Activated CD8-positive, alpha-beta memory T cell treated with anti-CD3 and anti-CD28 coated beads for 24 hours (primary cell): ENCODE data around the gene ROGDI.

Source experiments
- DNase-seq: peaks from one replicate; pipeline ENCODE4 v3.0.0-alpha.2; 2020

ROGDI gene, protein sequence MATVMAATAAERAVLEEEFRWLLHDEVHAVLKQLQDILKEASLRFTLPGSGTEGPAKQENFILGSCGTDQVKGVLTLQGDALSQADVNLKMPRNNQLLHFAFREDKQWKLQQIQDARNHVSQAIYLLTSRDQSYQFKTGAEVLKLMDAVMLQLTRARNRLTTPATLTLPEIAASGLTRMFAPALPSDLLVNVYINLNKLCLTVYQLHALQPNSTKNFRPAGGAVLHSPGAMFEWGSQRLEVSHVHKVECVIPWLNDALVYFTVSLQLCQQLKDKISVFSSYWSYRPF

DNA sequence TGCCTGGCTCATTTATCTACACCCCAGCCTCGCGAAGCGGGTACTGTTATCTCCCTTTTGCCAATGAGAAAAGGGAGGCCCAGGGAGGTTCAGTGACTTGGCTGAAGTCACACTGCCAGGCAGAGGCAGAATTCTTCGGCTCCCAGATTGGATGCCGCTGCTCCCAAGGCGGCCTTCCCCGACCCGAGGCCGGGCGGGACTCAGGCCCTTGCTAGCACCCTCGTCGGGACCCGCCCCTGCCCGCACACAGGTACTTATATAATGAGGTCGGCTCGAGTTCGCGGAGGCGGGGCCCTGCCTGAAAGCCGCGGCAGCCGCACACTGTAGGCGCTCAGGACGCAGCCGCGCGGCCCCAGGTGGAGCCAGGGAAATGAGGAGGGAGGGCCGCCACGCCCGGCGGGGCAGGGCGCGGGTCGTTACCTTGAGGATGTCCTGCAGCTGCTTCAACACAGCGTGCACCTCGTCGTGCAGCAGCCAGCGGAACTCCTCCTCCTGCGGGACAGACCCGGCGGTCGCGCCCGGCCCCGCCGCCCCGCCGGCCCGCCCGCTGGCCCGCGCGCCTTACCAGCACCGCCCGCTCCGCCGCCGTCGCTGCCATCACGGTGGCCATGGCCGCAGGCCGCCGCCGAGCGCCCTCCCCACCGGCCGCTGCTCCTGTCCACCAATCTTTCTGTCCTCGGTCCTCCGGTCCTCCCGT lies at the start of gene ROGDI:
Gene ROGDI (minus strand): TSS at position 672 of the 697 bp plus-strand sequence. CDS start 62 bp downstream, at position 610.
- peak; percentile 87 for DNase-seq

DNA sequence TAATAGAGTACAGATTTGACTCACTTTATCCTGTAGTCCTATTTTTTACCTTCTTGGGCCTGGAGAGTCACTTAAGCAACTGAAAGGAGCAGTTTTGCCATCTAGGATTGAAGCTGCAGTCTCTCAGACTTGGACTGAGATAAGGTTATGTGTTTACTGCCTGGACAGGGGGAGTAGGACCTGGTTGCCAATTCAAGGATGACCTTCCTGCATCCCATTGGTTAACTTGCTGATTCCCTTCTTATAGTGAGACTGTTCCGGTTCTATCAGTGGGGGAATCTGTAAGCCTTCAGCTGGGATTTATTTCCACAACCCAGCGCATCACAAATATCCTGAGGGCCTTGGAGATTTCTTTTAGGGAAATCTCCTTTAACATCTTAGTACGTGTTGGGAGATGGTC lies 47.8 kb upstream of the ROGDI start:
- no peak for DNase-seq

DNA sequence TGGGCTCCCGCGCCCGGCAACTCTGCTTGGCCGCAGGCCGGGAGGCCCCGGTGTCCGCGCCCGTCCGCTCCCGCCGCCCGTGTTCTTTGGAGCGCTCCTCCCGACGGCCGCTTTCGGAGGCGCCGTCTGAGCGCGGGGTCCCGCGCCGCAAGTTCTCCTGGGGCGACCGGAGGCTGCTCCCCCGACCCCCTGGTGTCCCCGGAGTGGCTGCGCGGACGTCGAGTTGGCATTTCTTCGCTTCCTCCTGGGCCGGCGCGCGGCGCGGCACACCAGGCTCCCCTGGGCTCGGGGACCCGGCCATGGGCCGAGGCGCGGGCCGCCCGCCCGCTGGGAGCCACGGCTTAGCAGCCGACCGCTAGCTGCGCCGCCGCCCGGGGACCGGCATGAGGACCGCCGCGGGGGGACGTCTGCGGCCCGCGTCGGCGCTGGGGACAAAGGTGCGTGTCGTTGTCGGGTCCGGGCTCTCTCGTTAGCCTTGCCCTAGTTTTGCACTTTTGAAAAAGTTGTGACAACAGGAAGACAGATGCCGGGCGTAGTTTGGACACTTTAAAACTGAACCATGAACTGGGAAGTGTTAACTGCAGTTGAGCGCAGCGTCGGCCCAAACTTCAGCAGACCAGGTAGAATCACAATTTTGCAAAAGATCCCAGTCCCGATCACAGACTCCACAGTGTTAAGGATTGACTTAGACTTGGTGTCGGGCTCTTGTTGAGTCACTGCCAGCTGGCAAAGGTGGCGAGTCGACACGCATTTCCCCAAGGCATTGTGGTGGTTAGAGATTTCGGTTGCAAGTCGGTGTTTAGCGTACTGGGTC lies 45.5 kb upstream of the ROGDI start:
- DNase-seq, result no peak

DNA sequence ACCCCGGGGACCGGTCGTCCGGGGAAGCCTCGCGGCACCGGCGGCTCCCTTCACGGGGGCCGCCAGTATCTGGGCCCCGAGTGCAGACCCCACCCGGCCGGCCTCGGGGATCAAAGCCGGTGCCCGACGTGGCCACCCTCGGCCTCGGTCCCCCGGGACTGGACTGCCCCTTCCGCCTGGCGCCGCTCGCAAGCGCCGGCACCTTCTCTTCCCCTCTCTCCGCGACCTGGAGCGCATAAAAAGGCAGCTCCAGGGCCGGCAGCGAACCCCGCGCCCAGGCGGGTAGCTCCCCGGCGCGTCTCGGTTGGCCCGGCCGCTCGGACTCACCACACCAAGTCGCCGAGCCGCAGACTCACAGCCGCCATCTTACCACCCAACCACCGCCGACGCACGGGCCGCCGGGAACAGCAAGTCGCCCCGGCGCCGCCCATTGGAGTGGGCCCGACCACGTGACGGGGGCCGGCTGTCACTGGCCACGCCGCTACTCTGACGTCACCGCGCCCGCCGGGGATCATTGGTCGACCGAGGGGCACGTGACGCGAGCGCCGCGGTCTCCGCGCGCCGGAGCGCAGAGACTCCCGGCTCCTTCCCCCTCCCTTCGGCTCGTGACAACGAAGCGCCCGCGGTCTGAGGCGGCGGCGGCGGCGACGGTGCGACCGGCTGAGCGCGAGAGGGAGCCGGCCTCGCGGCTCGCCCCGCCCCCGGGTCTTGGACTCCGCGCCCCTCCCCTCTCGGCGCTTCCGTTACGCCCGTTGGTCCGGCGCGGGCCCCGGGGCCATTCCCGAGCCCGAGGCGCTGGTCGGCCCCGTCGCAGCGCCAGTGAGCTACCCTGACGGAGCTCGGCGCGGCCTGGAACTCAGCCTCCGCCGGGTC lies 44.7 kb upstream of the ROGDI start, which contains the start of the genes GLYR1 and UBN1:
Gene GLYR1 (minus strand): TSS at position 388 of the 873 bp plus-strand sequence. CDS start 23 bp downstream, at position 365.
Gene UBN1 (plus strand): TSS at position 581 of the 873 bp plus-strand sequence. CDS start 5,437 bp downstream, outside the sequence.
- peak; percentile 100 for DNase-seq

DNA sequence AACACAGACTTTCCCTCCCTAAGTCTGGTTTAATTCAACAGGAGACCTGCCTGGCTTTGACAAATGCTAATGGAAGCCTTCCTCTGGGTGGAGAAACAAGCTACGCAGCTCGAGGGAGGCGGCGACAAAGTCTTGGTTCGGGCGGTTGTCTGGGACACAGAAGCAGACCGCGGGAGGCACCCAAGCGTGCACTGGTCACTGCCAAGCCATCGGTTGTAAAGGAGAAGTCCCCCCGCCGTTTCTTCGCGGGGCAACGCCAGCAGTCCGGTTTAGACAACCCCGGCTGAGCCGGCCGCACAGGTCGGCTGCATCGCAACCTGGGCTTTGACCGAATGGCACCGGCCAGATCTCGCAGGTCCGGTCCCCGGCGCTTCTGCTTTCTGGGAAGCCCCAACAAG lies 44.1 kb upstream of the ROGDI start:
- no peak for DNase-seq

DNA sequence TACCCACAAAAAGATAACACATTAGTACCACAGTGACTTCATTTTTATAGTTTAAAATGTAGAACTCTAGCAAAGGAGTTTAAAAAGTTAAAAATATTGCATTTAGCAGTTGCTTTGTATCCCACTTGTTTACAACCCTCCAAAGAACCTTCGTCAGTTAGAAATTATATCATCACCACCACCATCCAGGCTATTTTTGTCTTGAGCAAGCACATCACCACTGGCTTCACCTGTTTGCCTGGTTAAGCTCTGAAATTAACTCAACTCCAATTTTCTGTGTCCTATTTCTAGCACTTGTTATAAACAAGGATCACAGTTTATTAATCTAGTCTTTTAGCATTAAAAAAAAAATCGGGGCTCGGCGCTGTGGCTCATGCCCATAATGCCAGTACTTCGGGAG lies 38.6 kb upstream of the ROGDI start:
- DNase-seq, result no peak

DNA sequence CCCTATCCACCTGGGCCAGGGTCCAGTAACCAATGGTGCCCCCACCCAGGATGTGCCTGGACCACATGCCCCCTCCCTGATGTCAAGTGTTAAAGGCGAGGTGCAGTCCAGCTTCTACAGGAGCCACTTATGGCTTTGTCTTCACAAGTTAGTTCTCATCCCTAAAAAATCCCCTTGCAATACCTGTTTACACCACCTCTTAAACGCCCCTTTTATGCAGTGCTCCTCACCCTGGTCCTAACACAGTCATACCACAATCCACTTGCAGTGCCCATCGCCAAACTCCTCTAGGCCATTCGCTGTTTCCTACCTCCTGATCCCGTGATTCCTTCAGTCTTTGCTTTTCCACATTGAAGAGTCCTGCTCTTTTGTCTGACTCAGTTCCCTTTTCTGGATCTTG lies 37.5 kb upstream of the ROGDI start:
- DNase-seq, result no peak

DNA sequence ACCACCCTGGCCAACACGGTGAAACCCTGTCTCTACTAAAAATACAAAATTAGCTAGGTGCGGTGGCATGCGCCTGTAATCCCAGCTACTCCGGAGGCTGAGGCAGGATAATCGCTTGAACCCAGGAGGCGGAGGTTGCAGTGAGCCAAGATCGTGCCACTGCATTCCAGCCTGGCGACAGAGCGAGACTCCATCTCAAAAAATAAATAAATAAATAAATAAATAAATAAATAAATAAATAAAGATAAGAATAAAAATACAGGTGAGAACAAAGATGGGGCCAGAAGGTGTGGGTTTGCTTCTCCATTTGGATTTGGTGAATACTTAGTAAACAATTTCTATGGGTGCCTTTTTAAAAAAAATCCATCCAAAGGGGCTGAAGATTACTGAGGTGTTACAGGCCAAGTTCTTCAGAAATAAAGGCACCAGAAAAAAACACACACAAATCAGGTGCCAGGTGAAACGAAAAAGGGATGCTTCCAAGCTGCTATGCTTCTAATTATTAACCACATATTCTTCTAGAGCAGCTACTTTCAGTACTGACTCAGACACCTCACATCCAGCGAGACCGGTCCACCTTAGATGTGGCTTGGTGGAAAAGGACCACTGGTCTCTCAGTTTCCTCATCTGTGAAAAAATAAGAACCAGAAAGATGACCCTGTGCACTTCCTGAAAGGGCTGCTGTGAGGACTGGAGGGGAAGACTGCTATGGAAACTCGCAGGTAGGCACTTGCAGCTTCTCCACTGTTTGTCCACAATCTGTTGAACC lies 35.5 kb upstream of the ROGDI start:
- no peak for DNase-seq

DNA sequence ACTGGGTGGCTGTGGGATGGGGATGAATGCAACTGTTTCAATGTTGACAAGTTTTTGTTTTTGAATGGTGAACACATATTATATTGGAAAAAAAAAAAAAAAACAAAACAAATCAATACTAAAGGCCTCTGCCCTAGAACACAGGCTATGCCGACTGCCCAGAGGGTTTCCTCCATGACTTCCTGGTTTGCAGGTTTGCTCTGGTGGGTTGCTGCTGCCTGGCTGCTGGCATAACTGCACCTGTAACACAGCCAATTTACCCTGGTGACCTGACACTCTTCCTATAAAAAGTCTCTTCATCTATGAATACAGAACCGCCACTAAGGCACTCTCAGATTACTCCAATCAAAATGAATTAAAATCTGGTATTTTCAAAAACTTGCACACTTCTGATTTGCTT lies 34.3 kb upstream of the ROGDI start:
- no peak for DNase-seq

DNA sequence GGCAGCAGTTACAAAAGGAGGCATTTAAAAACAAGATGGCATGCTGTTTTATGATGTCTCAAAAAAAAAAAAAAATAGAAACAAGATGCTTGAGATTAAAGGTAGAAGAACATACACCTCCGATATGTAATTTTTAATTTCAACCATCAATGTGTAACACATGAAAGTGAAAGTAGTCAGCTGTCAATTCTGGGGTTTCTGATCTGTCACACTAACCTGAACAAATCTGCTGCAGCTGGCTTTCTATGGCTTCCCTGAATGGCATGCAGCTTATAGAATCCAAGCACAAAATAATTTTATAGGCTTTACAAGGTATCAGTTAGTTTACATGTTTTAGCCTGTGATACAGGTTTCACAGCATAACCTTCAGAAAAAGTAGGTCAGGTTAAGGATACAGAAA lies 31.2 kb upstream of the ROGDI start:
- no peak for DNase-seq

DNA sequence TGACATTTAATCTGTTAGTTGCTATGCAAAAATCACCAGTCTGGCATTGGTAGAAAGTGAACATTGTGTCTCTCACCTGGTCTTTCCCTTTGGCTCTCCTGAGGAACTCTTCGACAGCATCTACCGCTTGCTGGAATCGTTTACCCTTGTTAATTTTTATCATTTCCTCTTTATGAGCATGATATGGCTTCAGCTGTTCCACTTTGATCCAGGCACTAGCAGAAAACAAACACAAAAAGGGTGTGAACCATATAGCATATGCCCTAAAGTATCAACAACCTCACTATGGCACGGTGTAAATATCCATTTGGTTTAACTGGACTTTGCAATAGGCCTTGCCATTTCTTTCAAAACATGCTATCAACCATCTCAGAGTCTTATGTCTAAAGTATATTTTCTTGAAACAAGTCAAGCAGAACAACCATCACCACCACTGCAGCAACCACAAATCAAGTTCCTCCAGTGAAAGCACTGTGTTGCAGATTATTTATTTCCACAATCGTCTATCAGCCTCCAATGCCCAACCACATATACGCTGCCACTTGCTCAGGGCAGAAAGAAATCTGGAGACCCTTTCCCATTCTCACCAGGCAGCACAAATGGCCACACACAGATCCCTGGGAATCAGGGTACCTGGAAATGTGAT lies 30.4 kb upstream of the ROGDI start:
- no peak for DNase-seq

DNA sequence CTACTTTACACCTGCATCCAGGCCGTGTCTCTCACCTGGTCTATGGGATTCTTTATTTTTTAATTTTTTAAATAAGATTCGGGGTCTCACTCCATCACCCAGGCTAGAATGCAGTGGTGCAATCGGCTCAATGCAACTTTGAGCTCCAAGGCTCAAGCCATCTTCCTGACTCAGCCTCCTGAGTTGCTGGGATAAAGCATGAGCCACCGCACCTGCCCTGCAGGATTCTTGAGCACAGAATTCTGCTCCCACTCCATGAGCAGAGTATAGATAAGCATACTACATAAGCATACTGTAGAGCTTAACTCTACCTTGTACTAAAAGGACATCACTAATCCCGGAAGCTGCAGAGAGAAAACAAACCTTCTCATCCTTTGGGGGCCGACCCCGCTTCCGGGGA lies 29.2 kb upstream of the ROGDI start:
- no peak for DNase-seq

DNA sequence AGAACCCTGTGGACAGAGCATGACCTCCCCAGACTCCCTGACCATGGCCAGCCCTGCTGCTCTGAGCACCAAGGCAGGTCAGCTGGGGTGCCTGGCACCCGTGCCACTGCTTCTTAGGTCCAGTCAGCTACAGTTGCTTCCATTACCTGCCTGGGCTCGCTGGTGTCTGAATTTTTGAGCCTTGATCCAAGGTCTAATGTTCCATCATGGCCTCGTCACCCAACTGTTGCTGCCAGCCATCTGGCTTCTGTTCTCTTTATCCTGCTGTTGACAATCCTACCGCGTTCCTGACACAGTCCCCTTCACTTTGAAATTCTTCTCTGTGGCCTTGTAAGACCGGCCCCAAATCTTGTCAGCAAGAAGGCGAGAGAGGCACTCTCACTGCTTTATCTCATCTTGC lies 28.0 kb upstream of the ROGDI start:
- no peak for DNase-seq

DNA sequence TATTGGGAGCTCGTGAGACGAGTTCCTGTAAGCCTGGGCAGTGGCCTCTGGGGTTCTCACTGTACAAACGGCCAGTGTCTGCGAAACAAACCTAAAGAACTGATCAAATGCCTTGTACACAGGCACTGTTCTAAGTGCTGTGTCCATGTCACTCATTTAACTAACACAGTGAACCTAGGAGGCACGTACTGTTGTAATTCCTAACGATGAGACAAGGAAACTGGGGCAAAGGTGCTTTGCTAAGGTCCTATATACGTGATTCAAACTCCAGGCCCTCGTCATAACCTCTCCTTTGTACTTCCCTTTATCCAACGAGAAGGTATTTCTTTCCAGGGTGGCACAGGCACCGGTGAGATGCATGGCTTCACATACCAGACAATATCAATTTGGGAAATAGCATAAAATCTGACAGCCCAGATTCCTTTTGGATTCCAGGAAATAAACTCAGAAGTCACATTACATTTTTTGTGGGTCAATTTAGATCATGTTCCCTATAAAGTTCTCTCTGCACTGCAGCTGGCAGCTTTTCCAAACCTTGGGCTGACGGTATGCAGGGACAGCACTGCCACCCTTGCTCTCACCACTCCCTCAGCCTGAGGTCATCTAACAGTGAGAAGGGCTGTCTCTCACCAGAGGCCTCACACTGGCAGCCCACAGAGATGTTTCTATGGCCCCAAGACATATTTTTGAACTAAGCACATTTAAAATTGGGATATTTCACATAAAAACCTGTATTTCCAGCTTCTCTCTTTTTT lies 26.3 kb upstream of the ROGDI start:
- DNase-seq, result no peak

DNA sequence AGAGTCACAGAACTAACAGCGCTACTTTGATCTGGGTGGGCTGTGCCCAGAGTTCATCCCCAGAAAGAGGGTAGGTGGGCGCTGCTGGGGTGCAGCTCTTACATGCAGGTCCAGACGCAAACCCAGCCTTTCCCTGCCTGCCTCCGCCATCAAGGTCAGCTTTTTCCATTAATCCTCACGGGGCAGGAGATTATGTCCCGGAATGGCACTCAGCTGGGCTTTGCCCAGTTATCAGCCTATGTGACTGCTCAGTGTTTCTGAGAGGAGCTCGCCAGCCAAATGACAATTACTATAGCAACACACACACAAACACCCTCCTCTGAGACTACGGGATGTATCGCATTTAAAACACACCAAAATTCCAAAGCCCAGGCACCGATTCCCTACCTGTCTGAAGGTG lies 24.5 kb upstream of the ROGDI start:
- no peak for DNase-seq

DNA sequence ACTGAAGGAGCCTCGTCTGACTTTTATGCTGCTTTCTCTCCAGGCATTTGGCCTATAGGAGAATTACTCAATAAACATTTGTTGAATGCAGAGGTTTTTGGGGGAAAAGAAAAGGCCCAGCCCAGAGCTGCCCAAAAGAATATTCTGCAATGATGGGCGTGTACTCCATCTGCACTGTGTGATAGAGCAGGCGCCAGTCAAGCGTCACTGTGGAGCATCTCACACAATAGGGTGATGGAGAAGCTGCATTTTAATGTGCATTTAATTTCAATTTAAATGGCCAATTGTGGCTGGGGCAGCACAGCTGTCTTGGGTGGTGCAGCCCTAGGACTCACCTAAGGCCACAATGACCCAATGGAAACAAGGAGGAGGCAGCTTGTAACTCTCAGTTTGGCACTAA lies 24.1 kb upstream of the ROGDI start:
- DNase-seq, result no peak

DNA sequence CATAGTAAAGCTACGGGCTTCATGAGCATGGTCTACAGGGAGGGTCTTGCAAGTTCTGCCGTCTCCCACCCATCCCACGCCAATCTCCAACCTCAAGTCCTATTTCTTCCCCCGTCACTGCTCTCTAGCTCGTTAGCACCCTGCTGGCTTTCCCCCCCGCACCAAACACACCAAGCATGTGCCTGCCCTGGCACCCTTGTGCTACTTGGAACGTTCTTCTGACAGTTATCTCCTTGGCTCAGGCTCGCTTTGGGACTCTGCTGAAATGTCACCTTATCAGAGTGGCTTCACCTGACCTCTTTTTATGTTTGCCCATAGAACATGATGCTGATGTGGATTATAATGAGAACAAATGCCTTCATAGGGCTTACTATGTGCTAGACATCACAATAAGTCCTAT lies 22.8 kb upstream of the ROGDI start:
- DNase-seq, result no peak

DNA sequence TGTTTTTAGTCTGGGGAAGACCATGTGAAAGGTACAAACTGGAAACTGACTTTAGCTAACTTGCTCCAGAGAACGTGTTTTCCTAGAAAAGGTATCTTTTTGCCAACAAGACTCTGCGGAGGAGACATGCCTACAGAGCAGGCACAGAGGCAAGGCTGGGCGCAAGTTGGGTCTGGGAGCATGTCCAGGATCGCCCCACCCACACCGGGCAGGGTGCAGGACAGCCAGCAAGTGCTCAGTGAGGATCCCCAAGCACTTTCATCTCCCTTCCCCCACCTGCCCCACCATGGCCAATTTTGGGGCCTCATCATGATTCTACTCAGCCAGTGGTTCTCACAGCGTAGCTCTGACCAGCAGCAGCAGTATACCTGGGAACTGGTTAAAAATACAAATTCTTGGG lies 18.2 kb upstream of the ROGDI start:
- no peak for DNase-seq

DNA sequence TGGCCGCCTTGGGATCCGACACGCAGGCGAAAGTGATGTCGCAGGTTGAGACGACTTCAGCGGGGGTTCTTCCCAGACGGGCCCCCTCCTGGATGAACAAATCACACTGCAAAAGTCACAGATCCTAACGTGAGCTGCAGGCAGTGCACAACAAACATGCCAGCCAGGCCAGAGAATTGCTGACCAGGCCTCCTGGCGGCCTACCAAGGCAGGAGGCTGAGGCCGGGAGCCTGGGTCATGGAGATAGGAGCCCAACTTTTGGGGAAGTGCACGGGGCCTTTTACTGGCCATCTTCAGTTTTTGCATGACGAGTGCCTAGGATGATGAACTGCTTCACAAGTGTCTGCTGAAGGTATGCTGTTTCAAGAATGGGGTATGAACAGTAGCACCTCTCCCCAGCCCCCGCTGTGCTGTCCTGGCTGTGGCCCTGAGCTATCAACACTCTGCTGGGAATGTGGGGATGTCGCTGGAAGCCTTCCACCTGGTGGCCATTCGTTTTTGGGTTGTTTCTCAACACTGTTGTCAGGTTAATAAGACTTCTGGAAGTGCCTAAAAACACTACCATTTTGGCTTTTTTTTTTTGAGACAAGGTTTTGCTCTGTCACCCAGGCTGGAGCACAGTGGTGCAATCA lies 12.2 kb upstream of the ROGDI start:
- DNase-seq, result no peak

DNA sequence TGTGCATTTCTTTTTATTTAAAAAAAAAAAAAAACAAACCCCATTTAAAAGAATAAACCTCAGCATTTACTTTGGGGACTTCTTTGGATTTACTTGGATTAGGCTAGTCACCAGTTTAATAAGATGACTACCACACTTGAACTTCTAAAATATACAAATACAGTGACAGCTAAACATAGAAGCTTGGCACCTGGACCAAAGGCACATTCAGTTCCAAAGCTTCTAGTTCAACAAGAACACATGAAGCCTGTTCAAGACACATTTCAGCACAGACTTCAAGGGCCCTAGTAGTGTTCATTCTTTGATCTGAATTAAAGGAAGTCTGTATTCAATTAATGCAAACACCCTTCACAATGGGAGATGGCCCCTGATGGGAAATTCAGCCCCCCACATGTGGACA lies 11.6 kb upstream of the ROGDI start:
- DNase-seq, result no peak
